GM23338 (cell line): ENCODE measurements around the gene SLC5A2. TPM values are rescaled to one million over a fixed set of nuclear protein-coding genes. Genes with fewer than 3 reads are reported as not detected.
"Not testable (repeated sequence)": the region's sequence is repeated elsewhere in the genome, so short reads cannot be mapped to it uniquely, and the experiment has no call there.

Experiments used
- ATAC-seq: fragments of 200-7000 bp; cut with Tn5 transposase; 3 replicates; pipeline ENCODE4 v1.9.1; 2020
- DNase-seq: peaks from one replicate; pipeline ENCODE4 v3.0.0-alpha.2; 2015; ENCODE audit warnings: low spot score
- H2AFZ ChIP-seq: fragments of 200-600 bp; sonication (generic); 2 replicates; pipeline ENCODE4 v1.8.0; 2016; ENCODE audit warnings: antibody characterized with exemption, mild to moderate bottlenecking, moderate library complexity
- H3F3A ChIP-seq: fragments of 200-600 bp; sonication (generic); replicated peaks from 2 replicates; pipeline ENCODE4 v1.8.0; 2017; ENCODE audit warnings: antibody characterized with exemption, mixed run types, low read depth
- H3K27ac ChIP-seq: fragments of 200-600 bp; sonication (generic); 2 replicates; pipeline ENCODE4 v1.6.1; 2016; ENCODE audit warnings: low read depth
- H3K27me3 ChIP-seq: fragments of 200-600 bp; sonication (generic); 2 replicates; pipeline ENCODE4 v1.8.0; 2016; ENCODE audit warnings: mild to moderate bottlenecking, mixed run types, moderate library complexity; ENCODE audit not compliant: insufficient read depth
- H3K36me3 ChIP-seq: fragments of 200-600 bp; sonication (generic); 2 replicates; pipeline ENCODE4 v1.8.0; 2016; ENCODE audit warnings: mild to moderate bottlenecking; ENCODE audit not compliant: insufficient read depth
- H3K4me1 ChIP-seq: fragments of 200-600 bp; sonication (generic); 2 replicates; pipeline ENCODE4 v1.8.0; 2016; ENCODE audit warnings: mild to moderate bottlenecking, moderate library complexity; ENCODE audit not compliant: insufficient read depth
- H3K4me2 ChIP-seq: fragments of 200-600 bp; sonication (generic); 2 replicates; pipeline ENCODE4 v1.7.1; 2017; ENCODE audit warnings: mixed run types
- H3K4me3 ChIP-seq: fragments of 200-600 bp; sonication (generic); 2 replicates; pipeline ENCODE4 v1.6.1; 2016; ENCODE audit warnings: mixed run types
- H3K79me2 ChIP-seq: fragments of 200-600 bp; sonication (generic); replicated peaks from 2 replicates; pipeline ENCODE4 v1.8.0; 2017; ENCODE audit warnings: mild to moderate bottlenecking; ENCODE audit not compliant: insufficient read depth
- H3K9me2 ChIP-seq: fragments of 200-600 bp; sonication (generic); 2 replicates; pipeline ENCODE4 v1.8.0; 2017; ENCODE audit not compliant: insufficient read depth
- H4K20me1 ChIP-seq: fragments of 200-600 bp; sonication (generic); replicated peaks from 2 replicates; pipeline ENCODE4 v1.8.0; 2017; ENCODE audit warnings: mild to moderate bottlenecking; ENCODE audit not compliant: insufficient read depth
- H3K27ac Mint-ChIP-seq: 2 replicates; pipeline ENCODE4 v1.8.0; 2020; ENCODE audit warnings: inconsistent platforms, mild to moderate bottlenecking, moderate library complexity, mixed read lengths
- H3K27me3 Mint-ChIP-seq: 3 replicates; pipeline ENCODE4 v1.8.0; 2022; ENCODE audit warnings: low read depth, mild to moderate bottlenecking, moderate library complexity, mixed read lengths, inconsistent platforms; ENCODE audit not compliant: insufficient read depth, poor library complexity
- H3K36me3 Mint-ChIP-seq: 3 replicates; pipeline ENCODE4 v1.8.0; 2021; ENCODE audit warnings: low read depth, mild to moderate bottlenecking, inconsistent platforms, moderate library complexity, mixed read lengths
- H3K4me1 Mint-ChIP-seq: 3 replicates; pipeline ENCODE4 v1.8.0; 2020; ENCODE audit warnings: mild to moderate bottlenecking, inconsistent platforms, mixed read lengths
- H3K4me3 Mint-ChIP-seq: 3 replicates; pipeline ENCODE4 v1.8.0; 2021; ENCODE audit warnings: moderate library complexity, mild to moderate bottlenecking, inconsistent platforms, mixed read lengths
- H3K9me3 Mint-ChIP-seq: 3 replicates; pipeline ENCODE4 v1.8.0; 2020; ENCODE audit warnings: moderate library complexity, mild to moderate bottlenecking, inconsistent platforms, mixed read lengths
- ETS1 ChIP-seq: IDR thresholded peaks from 2 replicates; pipeline ENCODE4 v1.6.1; 2016; ENCODE audit warnings: antibody characterized with exemption
- EZH2phosphoT487 ChIP-seq: fragments of 200-600 bp; sonication (generic); IDR thresholded peaks from one replicate; pipeline ENCODE4 v1.8.1; 2018; ENCODE audit warnings: antibody characterized with exemption; ENCODE audit not compliant: unreplicated experiment
- NANOG ChIP-seq: IDR thresholded peaks from 2 replicates; pipeline ENCODE4 v1.6.1; 2016; ENCODE audit warnings: antibody characterized with exemption, borderline replicate concordance
- POLR2AphosphoS5 ChIP-seq: IDR thresholded peaks from 2 replicates; pipeline ENCODE4 v1.6.1; 2016; ENCODE audit warnings: antibody characterized with exemption, low read depth
- STAT1 ChIP-seq: IDR thresholded peaks from one replicate; pipeline ENCODE4 v1.6.1; 2016; ENCODE audit warnings: antibody characterized with exemption; ENCODE audit not compliant: unreplicated experiment
- ZNF114 ChIP-seq: fragments of 250-450 bp; sonication (Bioruptor Pico); IDR thresholded peaks from 2 replicates; pipeline ENCODE4 v1.5.0; 2020; ENCODE audit warnings: mild to moderate bottlenecking, moderate library complexity
- ZNF462 ChIP-seq: fragments of 250-450 bp; sonication (Bioruptor Pico); IDR thresholded peaks from 2 replicates; pipeline ENCODE4 v1.5.0; 2020; ENCODE audit warnings: mild to moderate bottlenecking, moderate library complexity
- polyA plus RNA-seq: library from polyadenylated mRNA; unstranded; fragments of >200 nt; fragmentation: Nextera tagmentation; extraction: Ambion mirVana; gene quantifications from 2 replicates; pipeline ENCODE4 v1.2.1, GENCODE V29; 2016
- total RNA-seq: library from RNA; depleted of rRNA; stranded (reverse); fragments of >200 nt; shearing (Covaris generic); gene quantifications from 2 replicates; pipeline ENCODE4 v1.2.3, GENCODE V29; 2014

SLC5A2 gene
- total and polyA plus RNA-seq, 2 experiments from 2014 or later: 0.76 to 3.6 TPM

DNA sequence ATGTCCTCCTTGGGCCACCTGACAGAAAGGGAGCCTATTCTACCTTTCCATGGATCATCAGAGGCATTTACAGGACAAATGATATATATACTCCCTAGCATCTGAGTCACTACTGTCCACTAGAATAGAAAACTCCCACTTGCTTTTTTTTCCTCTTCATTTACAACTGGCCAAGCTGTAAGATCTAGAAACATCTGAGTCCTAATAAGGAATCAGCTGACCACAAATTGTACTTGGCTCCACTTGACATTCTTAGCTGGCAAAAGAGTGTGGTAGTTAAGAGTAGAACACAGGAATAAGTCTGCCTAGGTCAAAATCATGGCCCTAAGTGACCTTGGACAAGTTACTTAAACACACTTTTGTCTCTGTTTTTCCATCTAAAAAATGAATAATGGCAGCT lies 20.1 kb downstream of the SLC5A2 start (continued):
- TF ChIP-seq ZNF462 (CRISPR knock-in tag): no peak
- no peak for TF ChIP-seq ETS1
- no peak for TF ChIP-seq EZH2phosphoT487
- no peak for TF ChIP-seq NANOG
- no peak for TF ChIP-seq ZNF114 (CRISPR knock-in tag)
- TF ChIP-seq STAT1: no peak
- TF ChIP-seq POLR2AphosphoS5: no peak

GRCh38 chr16:31503555-31503954 lies 20.6 kb downstream of the SLC5A2 start:
- H3K27me3 ChIP-seq, ATAC-seq, DNase-seq, H3K27ac ChIP-seq, H3F3A ChIP-seq, H3K9me3 Mint-ChIP-seq, H3K36me3 Mint-ChIP-seq, H2AFZ ChIP-seq, H3K4me3 Mint-ChIP-seq, H3K36me3 ChIP-seq, H3K79me2 ChIP-seq, H3K4me2 ChIP-seq, H3K4me3 ChIP-seq, H3K27me3 Mint-ChIP-seq, H3K27ac Mint-ChIP-seq, H3K9me2 ChIP-seq, H4K20me1 ChIP-seq: not testable (repeated sequence)
- H3K4me1 Mint-ChIP-seq: peaks cover 24% of the 10 kb centered on the region
- peaks cover 20% of the 10 kb centered on the region for H3K4me1 ChIP-seq
